ENCODE measurements around the gene SLC22A3. TPM values are rescaled to one million over a fixed set of nuclear protein-coding genes. Genes with fewer than 3 reads are reported as not detected.

SLC22A3 gene
- total RNA-seq, 1 experiment from 2014 or later = 0.07 TPM

DNA sequence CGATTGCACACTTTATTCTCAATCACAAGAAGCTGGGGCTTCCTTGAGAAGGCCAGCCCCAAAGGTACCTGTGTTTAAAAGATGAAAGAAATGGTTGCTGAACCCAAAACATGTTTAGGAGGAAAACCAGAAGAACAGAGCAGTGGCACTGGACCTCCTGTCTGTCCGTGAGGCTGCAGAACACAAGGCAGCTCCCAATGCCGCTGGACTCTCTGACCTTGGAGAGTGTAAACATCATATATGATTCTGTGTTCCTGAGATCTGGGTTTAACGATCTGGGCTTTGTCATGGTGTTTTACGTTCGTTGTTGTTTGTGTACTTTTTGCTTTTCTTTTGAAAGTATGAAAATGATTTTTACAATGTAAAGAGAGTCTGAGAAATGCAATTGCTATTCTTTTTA is 106.1 kb downstream of the SLC22A3 start:
- Histone ChIP-seq H3K36me3 (ENCODE audit: control insufficient read depth in 1 of 2, insufficient read depth in 2 of 2, low read length in 2 of 2) (no peaks in the 10 kb centered on the region), H2AFZ (ENCODE audit: low read depth, low read length, poor library complexity, severe bottlenecking) (no peak overlapping the region), H3K9ac (ENCODE audit: low read length) (no peak overlapping the region), H3K27me3 (ENCODE audit: insufficient read depth, low read length) (0 out of 2 replicates have a peak, but pooled peaks cover 5% of the 10 kb centered on the region), H3K4me3 (replicated peaks in 1 of 2; ENCODE audit: low read depth in 1 of 2, low read length in 2 of 2) (no peak overlapping the region), H3K4me2 (ENCODE audit: low read length) (no peak overlapping the region), H3K9me2 (ENCODE audit: insufficient read depth) (no peaks in the 10 kb centered on the region), H4K20me1 (ENCODE audit: insufficient read depth) (no peaks in the 10 kb centered on the region; the same call in 1 of the 2 replicates), H3K27ac (ENCODE audit: low read depth, low read length) (no peak overlapping the region), H3K4me1 (ENCODE audit: control insufficient read depth in 1 of 2, insufficient read depth in 2 of 2, low read length in 2 of 2) (no peaks in the 10 kb centered on the region), H3K9me3 (ENCODE audit: control insufficient read depth in 1 of 2, insufficient read depth in 1 of 2, low read depth in 1 of 2, low read length in 2 of 2) (no peaks in the 10 kb centered on the region), H3K79me2 (ENCODE audit: insufficient read depth, low read length) (no peaks in the 10 kb centered on the region)
- intact Hi-C loops (cut with micrococcal nuclease) = loop anchor here (10.0 kb wide), 1 partner anchor 730 kb away; the partner anchor contains the start of gene WTAP
- POLR2A ChIA-PET = no interaction called here
- DNase-seq (ENCODE audit: low read depth, low spot score) (no peak), ATAC-seq (no peak)
- TF ChIP-seq YY1 (IDR thresholded peaks at IDR 0.05; ENCODE audit: extremely low read depth, insufficient replicate concordance, low read depth, low read length) (no peak), CEBPB (IDR thresholded peaks at IDR 0.05; ENCODE audit: low read depth) (no peak)
- TF ChIP-seq, protein P1, sequence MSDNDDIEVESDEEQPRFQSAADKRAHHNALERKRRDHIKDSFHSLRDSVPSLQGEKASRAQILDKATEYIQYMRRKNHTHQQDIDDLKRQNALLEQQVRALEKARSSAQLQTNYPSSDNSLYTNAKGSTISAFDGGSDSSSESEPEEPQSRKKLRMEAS (IDR thresholded peaks at IDR 0.05) = no peak
- TF ChIP-seq, protein P2, sequence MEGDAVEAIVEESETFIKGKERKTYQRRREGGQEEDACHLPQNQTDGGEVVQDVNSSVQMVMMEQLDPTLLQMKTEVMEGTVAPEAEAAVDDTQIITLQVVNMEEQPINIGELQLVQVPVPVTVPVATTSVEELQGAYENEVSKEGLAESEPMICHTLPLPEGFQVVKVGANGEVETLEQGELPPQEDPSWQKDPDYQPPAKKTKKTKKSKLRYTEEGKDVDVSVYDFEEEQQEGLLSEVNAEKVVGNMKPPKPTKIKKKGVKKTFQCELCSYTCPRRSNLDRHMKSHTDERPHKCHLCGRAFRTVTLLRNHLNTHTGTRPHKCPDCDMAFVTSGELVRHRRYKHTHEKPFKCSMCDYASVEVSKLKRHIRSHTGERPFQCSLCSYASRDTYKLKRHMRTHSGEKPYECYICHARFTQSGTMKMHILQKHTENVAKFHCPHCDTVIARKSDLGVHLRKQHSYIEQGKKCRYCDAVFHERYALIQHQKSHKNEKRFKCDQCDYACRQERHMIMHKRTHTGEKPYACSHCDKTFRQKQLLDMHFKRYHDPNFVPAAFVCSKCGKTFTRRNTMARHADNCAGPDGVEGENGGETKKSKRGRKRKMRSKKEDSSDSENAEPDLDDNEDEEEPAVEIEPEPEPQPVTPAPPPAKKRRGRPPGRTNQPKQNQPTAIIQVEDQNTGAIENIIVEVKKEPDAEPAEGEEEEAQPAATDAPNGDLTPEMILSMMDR (IDR thresholded peaks at IDR 0.05 in 2 of 3, conservative IDR thresholded peaks at IDR 0.05 in 1 of 3; ENCODE audit: borderline replicate concordance in 1 of 3, insufficient read depth in 1 of 3, low read depth in 2 of 3, low read length in 2 of 3) = no peak
- TF ChIP-seq, protein P3, sequence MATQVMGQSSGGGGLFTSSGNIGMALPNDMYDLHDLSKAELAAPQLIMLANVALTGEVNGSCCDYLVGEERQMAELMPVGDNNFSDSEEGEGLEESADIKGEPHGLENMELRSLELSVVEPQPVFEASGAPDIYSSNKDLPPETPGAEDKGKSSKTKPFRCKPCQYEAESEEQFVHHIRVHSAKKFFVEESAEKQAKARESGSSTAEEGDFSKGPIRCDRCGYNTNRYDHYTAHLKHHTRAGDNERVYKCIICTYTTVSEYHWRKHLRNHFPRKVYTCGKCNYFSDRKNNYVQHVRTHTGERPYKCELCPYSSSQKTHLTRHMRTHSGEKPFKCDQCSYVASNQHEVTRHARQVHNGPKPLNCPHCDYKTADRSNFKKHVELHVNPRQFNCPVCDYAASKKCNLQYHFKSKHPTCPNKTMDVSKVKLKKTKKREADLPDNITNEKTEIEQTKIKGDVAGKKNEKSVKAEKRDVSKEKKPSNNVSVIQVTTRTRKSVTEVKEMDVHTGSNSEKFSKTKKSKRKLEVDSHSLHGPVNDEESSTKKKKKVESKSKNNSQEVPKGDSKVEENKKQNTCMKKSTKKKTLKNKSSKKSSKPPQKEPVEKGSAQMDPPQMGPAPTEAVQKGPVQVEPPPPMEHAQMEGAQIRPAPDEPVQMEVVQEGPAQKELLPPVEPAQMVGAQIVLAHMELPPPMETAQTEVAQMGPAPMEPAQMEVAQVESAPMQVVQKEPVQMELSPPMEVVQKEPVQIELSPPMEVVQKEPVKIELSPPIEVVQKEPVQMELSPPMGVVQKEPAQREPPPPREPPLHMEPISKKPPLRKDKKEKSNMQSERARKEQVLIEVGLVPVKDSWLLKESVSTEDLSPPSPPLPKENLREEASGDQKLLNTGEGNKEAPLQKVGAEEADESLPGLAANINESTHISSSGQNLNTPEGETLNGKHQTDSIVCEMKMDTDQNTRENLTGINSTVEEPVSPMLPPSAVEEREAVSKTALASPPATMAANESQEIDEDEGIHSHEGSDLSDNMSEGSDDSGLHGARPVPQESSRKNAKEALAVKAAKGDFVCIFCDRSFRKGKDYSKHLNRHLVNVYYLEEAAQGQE (IDR thresholded peaks at IDR 0.05; ENCODE audit: low read depth) = no peak
- BruUV-seq (replicated peaks) = no TSS peak
- RAD21 ChIA-PET (ENCODE audit: low non-redundant PET in 1 of 2, low total read pairs in 2 of 2, uncharacterized antibody in 2 of 2, unreplicated experiment in 2 of 2) = no interaction called here
- CTCF ChIA-PET = interaction anchor here (1.1 to 3.1 kb wide), 3 partner anchors 233 to 591 kb away, joined by 3 to 23 read pairs (median 4); no protein-coding TSS in a partner anchor
